GM21786 (cell line): ENCODE data around the gene SELENOV.
"Not testable (repeated sequence)": the region's sequence is repeated elsewhere in the genome, so short reads cannot be mapped to it uniquely, and the experiment has no call there.

ENCODE experiments used
- ATAC-seq: cut with Tn5 transposase; IDR thresholded peaks from one replicate; pipeline ENCODE4 v1.9.1; 2021; ENCODE audit not compliant: unreplicated experiment

SELENOV gene, protein sequence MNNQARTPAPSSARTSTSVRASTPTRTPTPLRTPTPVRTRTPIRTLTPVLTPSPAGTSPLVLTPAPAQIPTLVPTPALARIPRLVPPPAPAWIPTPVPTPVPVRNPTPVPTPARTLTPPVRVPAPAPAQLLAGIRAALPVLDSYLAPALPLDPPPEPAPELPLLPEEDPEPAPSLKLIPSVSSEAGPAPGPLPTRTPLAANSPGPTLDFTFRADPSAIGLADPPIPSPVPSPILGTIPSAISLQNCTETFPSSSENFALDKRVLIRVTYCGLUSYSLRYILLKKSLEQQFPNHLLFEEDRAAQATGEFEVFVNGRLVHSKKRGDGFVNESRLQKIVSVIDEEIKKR

DNA sequence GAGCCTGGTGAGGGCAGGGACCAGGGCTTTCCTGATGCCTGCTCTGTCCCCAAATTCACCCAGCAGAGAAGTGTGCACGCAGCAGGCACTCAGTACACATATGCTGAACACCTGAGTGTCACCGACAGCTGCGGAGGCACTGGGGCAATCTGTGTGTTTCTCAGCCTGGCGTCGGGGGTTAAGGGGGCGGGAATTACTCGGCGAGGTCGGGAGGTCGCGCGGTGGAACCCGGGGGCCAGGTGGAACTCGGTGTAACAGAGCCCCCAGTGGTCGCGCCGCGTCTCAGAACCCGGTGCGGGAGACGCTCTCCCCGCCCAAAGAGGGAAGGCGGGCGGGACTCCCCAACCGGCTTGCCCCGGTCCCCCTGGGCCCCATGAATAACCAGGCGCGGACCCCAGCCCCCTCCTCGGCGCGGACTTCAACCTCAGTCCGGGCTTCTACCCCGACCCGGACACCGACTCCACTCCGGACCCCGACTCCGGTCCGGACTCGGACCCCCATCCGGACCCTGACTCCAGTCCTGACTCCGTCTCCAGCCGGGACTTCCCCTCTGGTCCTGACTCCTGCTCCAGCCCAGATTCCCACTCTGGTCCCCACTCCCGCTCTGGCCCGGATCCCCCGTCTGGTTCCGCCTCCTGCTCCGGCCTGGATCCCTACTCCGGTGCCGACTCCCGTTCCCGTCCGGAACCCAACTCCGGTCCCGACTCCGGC, at the start of gene SELENOV:
TSS of gene SELENOV (plus strand) at position 300 of the 711 bp plus-strand sequence. CDS start at position 374, 74 bp downstream.
- ATAC-seq, result no peak

- no peak for ATAC-seq
These were observed 48.8 kb upstream of the SELENOV start for GRCh38 chr19:39465956-39466747.

DNA sequence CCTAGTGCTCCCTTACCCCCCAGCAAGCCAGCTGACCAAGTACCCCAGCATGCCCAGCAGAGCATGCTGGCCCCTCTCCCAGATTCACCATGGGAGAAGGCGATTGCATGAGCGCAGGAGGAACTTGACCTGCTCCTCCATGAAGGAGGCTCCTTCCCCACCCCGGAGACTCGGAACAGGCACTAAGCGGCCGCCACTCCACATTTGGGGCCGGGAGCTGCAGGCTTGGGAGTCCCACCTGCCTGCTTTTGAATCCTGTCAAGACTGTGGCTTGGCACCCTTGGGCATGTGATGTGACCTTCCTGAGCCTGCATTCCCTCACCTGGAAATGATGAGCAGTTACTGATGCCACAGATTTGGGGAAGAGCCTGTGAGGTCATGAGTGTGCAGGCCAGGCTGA, 47.0 kb upstream of the SELENOV start:
- no peak for ATAC-seq

DNA sequence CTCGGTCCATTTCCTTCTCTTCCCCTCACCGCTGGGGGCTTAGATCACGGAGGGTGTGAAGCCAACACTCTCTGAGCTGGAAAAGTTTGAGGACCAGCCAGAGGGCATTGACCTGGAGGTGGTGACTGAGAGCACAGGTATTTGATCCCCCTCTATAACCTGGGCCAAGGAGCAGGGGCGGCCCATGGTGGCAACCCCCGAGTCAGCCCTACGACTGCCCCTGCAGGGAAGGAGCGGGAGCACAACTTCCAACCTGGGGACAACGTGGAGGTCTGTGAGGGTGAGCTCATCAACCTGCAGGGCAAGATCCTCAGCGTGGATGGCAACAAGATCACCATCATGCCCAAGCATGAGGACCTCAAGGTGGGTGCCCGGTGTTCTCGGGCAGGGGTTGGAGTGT, 45.9 kb upstream of the SELENOV start:
- ATAC-seq, result no peak

DNA sequence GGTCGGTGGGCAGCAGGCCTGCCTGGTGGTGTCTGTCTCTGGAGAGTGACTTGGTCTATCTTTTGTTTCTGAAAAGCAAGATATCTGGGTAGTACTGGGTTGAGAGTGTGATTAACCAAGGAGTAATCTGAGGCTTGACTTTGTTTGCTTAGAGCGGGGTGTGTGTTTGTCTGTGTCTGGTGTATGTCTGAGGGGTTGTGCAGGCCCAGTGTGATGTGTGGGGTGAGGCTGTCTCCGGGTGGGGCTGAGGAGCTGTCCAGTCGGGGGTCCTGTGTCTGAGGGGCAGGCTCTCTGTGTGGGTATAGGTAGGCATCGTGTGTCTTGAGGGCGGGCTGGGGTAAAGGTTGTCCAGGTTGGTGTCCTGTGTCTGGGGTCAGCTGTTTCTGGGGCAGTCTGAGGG, 45.4 kb upstream of the SELENOV start:
- ATAC-seq, result no peak

- ATAC-seq, result no peak
These were observed 44.1 kb upstream of the SELENOV start for GRCh38 chr19:39470724-39471339.

GRCh38 chr19:39471756-39472536, 43.0 kb upstream of the SELENOV start:
- no peak for ATAC-seq

DNA sequence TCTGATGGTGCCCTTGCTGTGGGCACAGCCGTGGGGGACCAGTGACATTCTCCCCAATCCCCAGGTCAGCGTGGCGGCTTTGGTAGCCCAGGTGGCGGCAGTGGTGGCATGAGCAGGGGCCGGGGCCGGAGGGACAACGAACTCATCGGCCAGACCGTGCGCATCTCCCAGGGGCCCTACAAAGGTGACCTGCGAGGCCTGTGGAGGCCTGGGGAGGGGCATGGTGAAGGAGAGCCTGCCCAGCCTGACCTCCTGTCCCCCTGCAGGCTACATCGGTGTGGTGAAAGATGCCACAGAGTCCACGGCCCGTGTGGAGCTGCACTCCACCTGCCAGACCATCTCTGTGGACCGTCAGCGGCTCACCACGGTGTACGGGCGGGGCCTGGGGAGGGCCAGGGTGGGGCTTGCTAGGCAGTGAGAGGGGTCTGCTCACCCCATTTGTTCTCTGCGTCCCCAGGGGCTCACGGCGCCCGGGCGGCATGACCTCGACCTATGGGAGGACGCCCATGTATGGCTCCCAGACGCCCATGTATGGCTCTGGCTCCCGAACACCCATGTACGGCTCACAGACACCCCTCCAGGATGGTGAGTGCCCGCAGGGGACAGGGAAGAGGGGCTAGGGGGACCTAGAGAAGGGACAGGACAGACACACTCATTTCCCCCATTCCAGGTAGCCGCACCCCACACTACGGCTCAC, 42.0 kb upstream of the SELENOV start:
- ATAC-seq, result no peak

GRCh38 chr19:39473443-39473960, 41.4 kb upstream of the SELENOV start:
- ATAC-seq, result no peak

DNA sequence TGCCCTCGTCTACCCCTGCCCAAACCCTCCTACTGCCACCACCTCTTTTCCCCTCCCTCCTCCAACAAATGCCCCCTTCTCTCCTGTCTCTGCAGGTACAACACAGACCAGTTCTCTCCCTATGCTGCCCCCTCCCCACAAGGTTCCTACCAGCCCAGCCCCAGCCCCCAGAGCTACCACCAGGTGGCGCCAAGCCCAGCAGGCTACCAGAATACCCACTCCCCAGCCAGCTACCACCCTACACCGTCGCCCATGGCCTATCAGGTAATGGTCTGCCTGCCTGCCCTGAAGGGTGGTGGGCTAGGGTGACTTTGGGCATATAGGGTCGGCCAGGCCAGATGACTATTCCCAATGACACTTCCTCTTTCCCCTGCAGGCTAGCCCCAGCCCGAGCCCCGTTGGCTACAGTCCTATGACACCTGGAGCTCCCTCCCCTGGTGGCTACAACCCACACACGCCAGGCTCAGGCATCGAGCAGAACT, 40.8 kb upstream of the SELENOV start:
- no peak for ATAC-seq

- no peak for ATAC-seq
These were observed 39.2 kb upstream of the SELENOV start for GRCh38 chr19:39475748-39476147.

GRCh38 chr19:39479319-39479801, 35.6 kb upstream of the SELENOV start:
- not testable (repeated sequence) for ATAC-seq

- ATAC-seq, result no peak
These were observed 35.0 kb upstream of the SELENOV start for GRCh38 chr19:39479916-39480315.

DNA sequence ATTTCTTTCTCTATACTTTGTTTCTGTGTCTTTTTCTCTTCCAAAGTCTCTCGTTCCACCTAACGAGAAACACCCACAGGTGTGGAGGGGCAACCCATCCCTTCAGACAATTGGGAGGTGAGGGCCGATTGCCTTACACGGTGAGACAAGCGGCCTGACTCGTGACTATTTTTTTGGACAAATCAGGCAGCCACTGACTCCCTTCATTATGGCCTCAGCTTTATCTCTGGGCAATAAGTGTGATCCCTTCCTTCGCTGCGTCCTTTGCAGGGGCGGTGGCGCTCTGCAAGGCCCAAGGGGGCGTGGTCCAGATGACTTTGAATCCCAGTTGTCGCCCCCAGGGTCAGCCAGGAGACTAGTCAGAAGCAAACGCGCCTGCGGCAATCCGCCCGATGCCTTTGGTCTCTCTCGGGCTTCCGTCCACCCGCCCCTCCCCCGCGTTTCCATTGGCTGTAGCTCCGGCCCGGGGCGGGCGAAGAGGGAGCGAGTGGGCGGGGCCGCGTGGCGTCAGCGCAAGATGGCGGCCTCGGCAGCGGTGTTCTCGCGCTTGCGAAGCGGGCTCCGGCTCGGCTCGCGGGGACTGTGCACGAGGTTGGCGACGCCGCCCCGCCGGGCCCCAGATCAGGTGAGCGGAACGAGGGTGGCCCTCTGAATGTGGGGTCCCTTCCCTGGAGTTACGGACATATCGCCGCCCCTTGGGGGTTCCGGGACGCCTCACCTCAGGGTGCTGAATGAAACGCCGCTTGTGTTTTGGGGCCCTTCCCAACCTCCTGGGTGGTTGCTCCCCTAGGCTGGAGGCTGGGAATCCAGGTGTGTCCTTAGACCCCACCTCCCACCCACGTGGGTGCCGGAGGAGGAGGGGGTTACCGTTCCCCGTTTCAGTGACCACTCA, 34.4 kb upstream of the SELENOV start, which contains the start of gene TIMM50:
TSS of gene TIMM50 (plus strand) at position 502 of the 892 bp plus-strand sequence. CDS start at position 518, 16 bp downstream.
- ATAC-seq, result peak; percentile 83

GRCh38 chr19:39481229-39481545, 33.8 kb upstream of the SELENOV start:
- ATAC-seq, result no peak

GRCh38 chr19:39481676-39482075, 33.3 kb upstream of the SELENOV start:
- no peak for ATAC-seq

- no peak for ATAC-seq
These were observed 31.8 kb upstream of the SELENOV start for GRCh38 chr19:39483141-39483540.

- ATAC-seq, result no peak
These were observed 25.2 kb upstream of the SELENOV start for GRCh38 chr19:39489756-39490155.
